H9 (cell line): ENCODE data around the gene ALOX15B. TPM values are rescaled to one million over a fixed set of nuclear protein-coding genes. Genes with fewer than 3 reads are reported as not detected.
A peak's percentile ranks its signal among the peaks of the same experiment; 100 is the strongest.

Experiments
- DNase-seq: peaks from one replicate; pipeline ENCODE4 v3.0.0-alpha.2; 2017
- H2AFZ ChIP-seq: one replicate; pipeline ENCODE4 v1.6.1; 2013; ENCODE audit warnings: mild to moderate bottlenecking, low read length, control low read depth, moderate library complexity
- H2AK5ac ChIP-seq: 2 replicates; pipeline ENCODE4 v1.6.1; 2013; ENCODE audit warnings: low read length, control low read depth, mixed read lengths; ENCODE audit not compliant: insufficient read length
- H2BK120ac ChIP-seq: one replicate; pipeline ENCODE4 v1.6.1; 2013; ENCODE audit warnings: low read depth, mild to moderate bottlenecking, low read length, control low read depth, inconsistent platforms; ENCODE audit not compliant: poor library complexity, severe bottlenecking
- H2BK12ac ChIP-seq: 2 replicates; pipeline ENCODE4 v1.6.1; 2013; ENCODE audit warnings: low read length, control low read depth, mixed read lengths, low read depth; ENCODE audit not compliant: insufficient read length
- H2BK15ac ChIP-seq: 2 replicates; pipeline ENCODE4 v1.6.1; 2013; ENCODE audit warnings: low read depth, low read length, control low read depth
- H2BK20ac ChIP-seq: one replicate; pipeline ENCODE4 v1.6.1; 2013; ENCODE audit warnings: low read depth, mild to moderate bottlenecking, low read length, control low read depth, inconsistent platforms; ENCODE audit not compliant: poor library complexity, severe bottlenecking
- H2BK5ac ChIP-seq: 2 replicates; pipeline ENCODE4 v1.6.1; 2013; ENCODE audit warnings: low read length, control low read depth, mixed read lengths; ENCODE audit not compliant: insufficient read length
- H3K14ac ChIP-seq: 2 replicates; pipeline ENCODE4 v1.6.1; 2013; ENCODE audit warnings: low read length, control low read depth; ENCODE audit not compliant: insufficient read depth
- H3K18ac ChIP-seq: 2 replicates; pipeline ENCODE4 v1.6.1; 2013; ENCODE audit warnings: low read depth, mild to moderate bottlenecking, mixed read lengths, low read length, control low read depth; ENCODE audit not compliant: insufficient read length
- H3K23ac ChIP-seq: 2 replicates; pipeline ENCODE4 v1.6.1; 2013; ENCODE audit warnings: low read length, control low read depth, mixed read lengths, low read depth; ENCODE audit not compliant: insufficient read length
- H3K23me2 ChIP-seq: 2 replicates; pipeline ENCODE4 v1.6.1; 2013; ENCODE audit warnings: low read depth, mild to moderate bottlenecking, mixed read lengths, low read length, control low read depth; ENCODE audit not compliant: insufficient read length, poor library complexity, severe bottlenecking
- H3K27ac ChIP-seq: 2 replicates; pipeline ENCODE4 v1.5.1; 2013; ENCODE audit warnings: low read length, control low read depth, mixed read lengths, low read depth; ENCODE audit not compliant: insufficient read length
- H3K27me3 ChIP-seq: 2 replicates; pipeline ENCODE4 v1.6.1; 2013; ENCODE audit warnings: low read length, control low read depth, inconsistent platforms; ENCODE audit not compliant: insufficient read depth
- H3K4ac ChIP-seq: 2 replicates; pipeline ENCODE4 v1.6.1; 2013; ENCODE audit warnings: low read depth, mild to moderate bottlenecking, control low read depth, inconsistent platforms, low read length, moderate library complexity
- H3K4me1 ChIP-seq: 2 replicates; pipeline ENCODE4 v1.6.1; 2013; ENCODE audit warnings: low read length, control low read depth, inconsistent platforms; ENCODE audit not compliant: insufficient read depth
- H3K4me2 ChIP-seq: 2 replicates; pipeline ENCODE4 v1.6.1; 2013; ENCODE audit warnings: low read length, control low read depth, mixed read lengths; ENCODE audit not compliant: insufficient read length, insufficient read depth
- H3K56ac ChIP-seq: 2 replicates; pipeline ENCODE4 v1.6.1; 2013; ENCODE audit warnings: low read depth, mild to moderate bottlenecking, mixed read lengths, low read length, control low read depth; ENCODE audit not compliant: insufficient read length
- H3K79me1 ChIP-seq: 2 replicates; pipeline ENCODE4 v1.6.1; 2013; ENCODE audit warnings: low read depth, mild to moderate bottlenecking, moderate library complexity, low read length, control low read depth, inconsistent platforms; ENCODE audit not compliant: insufficient read depth, poor library complexity, severe bottlenecking
- H3K79me2 ChIP-seq: 2 replicates; pipeline ENCODE4 v1.6.1; 2013; ENCODE audit warnings: low read length, control low read depth, inconsistent platforms; ENCODE audit not compliant: insufficient read depth
- H3K9ac ChIP-seq: 2 replicates; pipeline ENCODE4 v1.6.1; 2013; ENCODE audit warnings: low read length, control low read depth, mixed read lengths; ENCODE audit not compliant: insufficient read length; ENCODE audit errors: extremely low read depth
- H3K9me3 ChIP-seq: one replicate; pipeline ENCODE4 v1.6.1; 2013; ENCODE audit warnings: low read depth, low read length, inconsistent platforms; ENCODE audit not compliant: control insufficient read depth
- H3T11ph ChIP-seq: one replicate; pipeline ENCODE4 v1.6.1; 2013; ENCODE audit warnings: mild to moderate bottlenecking, low read length, control low read depth, inconsistent platforms
- H4K20me1 ChIP-seq: one replicate; pipeline ENCODE4 v1.6.1; 2013; ENCODE audit not compliant: control insufficient read depth, insufficient read length, insufficient read depth
- H4K5ac ChIP-seq: 2 replicates; pipeline ENCODE4 v1.6.1; 2013; ENCODE audit warnings: low read depth, mild to moderate bottlenecking, mixed read lengths, low read length, control low read depth; ENCODE audit not compliant: insufficient read length
- H4K8ac ChIP-seq: replicated peaks from 2 replicates; pipeline ENCODE4 v1.6.1; 2013; ENCODE audit warnings: low read length, control low read depth, mixed read lengths, low read depth; ENCODE audit not compliant: insufficient read length
- H4K91ac ChIP-seq: 2 replicates; pipeline ENCODE4 v1.6.1; 2013; ENCODE audit warnings: low read depth, mild to moderate bottlenecking, moderate library complexity, mixed read lengths, low read length, control low read depth; ENCODE audit not compliant: insufficient read length
- H3K27ac Mint-ChIP-seq, 3 experiments: 2 replicates in 2 of 3; 3 replicates in 1 of 3; pipeline ENCODE4 v1.8.0; 2020 to 2021; ENCODE audit warnings: mixed read lengths in 3 of 3, mild to moderate bottlenecking in 1 of 3, moderate library complexity in 1 of 3
- H3K27me3 Mint-ChIP-seq: 2 replicates; pipeline ENCODE4 v1.8.0; 2021; ENCODE audit warnings: low read depth, mild to moderate bottlenecking, moderate library complexity, mixed read lengths
- H3K36me3 Mint-ChIP-seq, 3 experiments: 2 replicates in 2 of 3; 3 replicates in 1 of 3; pipeline ENCODE4 v1.8.0; 2020 to 2021; ENCODE audit warnings: low read depth in 3 of 3, mixed read lengths in 3 of 3; ENCODE audit not compliant: insufficient read depth in 1 of 3
- H3K4me1 Mint-ChIP-seq, 2 experiments: 2 replicates each; pipeline ENCODE4 v1.8.0; 2020; ENCODE audit warnings: mixed read lengths in 2 of 2
- H3K4me3 Mint-ChIP-seq, 2 experiments: 2 replicates in 1 of 2; 3 replicates in 1 of 2; pipeline ENCODE4 v1.8.0; 2020 to 2021; ENCODE audit warnings: mild to moderate bottlenecking in 2 of 2, mixed read lengths in 2 of 2, moderate library complexity in 1 of 2
- H3K9me3 Mint-ChIP-seq, 2 experiments: 2 replicates in 1 of 2; 3 replicates in 1 of 2; pipeline ENCODE4 v1.8.0; 2020; ENCODE audit warnings: mild to moderate bottlenecking in 2 of 2, mixed read lengths in 2 of 2, moderate library complexity in 1 of 2
- CTCF ChIP-seq: fragments of 200-600 bp; sonication (generic); conservative IDR thresholded peaks from 3 replicates; pipeline ENCODE4 v1.8.0; 2021; ENCODE audit warnings: antibody characterized with exemption, mild to moderate bottlenecking
- whole genome bisulfite sequencing: extraction: QIAGEN DNeasy Blood & Tissue Kit; methylation state at CpG from one replicate; pipeline ENCODE4 v1.1.7; 2013; ENCODE audit warnings: missing lambda C conversion rate, low lambda C conversion rate, mixed read lengths; ENCODE audit not compliant: insufficient read length; ENCODE audit errors: extremely low coverage; 5-methylcytosine and 5-hydroxymethylcytosine counted together
- long read RNA-seq: library from polyadenylated mRNA; unstranded; transcript quantifications from one replicate; pipeline ENCODE4 v2.0.0, GENCODE V29; 2020
- total RNA-seq: library from RNA; stranded (reverse); gene quantifications from 2 replicates; pipeline ENCODE4 v1.2.1, GENCODE V29; 2021

Gene ALOX15B, protein sequence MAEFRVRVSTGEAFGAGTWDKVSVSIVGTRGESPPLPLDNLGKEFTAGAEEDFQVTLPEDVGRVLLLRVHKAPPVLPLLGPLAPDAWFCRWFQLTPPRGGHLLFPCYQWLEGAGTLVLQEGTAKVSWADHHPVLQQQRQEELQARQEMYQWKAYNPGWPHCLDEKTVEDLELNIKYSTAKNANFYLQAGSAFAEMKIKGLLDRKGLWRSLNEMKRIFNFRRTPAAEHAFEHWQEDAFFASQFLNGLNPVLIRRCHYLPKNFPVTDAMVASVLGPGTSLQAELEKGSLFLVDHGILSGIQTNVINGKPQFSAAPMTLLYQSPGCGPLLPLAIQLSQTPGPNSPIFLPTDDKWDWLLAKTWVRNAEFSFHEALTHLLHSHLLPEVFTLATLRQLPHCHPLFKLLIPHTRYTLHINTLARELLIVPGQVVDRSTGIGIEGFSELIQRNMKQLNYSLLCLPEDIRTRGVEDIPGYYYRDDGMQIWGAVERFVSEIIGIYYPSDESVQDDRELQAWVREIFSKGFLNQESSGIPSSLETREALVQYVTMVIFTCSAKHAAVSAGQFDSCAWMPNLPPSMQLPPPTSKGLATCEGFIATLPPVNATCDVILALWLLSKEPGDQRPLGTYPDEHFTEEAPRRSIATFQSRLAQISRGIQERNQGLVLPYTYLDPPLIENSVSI
- 0.11 TPM in 1 of 2 replicates, not detected in the other for total RNA-seq
- long read RNA-seq, partial matches to known transcripts: 1 of 3 reads
- long read RNA-seq, other reads (novel, unspliced or antisense): 1 of 3 reads

- no peak within 1 kb of the TSS for H2AK5ac ChIP-seq
- H3K18ac ChIP-seq: no peak within 1 kb of the TSS
- H3K4me1 Mint-ChIP-seq: peaks cover 8 to 9% of the 10 kb centered on the region in 2 experiments
- H2BK5ac ChIP-seq: no peak within 1 kb of the TSS
- no peak within 1 kb of the TSS for H3T11ph ChIP-seq
- H3K4me3 Mint-ChIP-seq: no peak within 1 kb of the TSS; a peak in 2 of 5 replicates
- H3K9me3 ChIP-seq: no peaks in the 10 kb centered on the region
- peaks cover 2% of the 10 kb centered on the region; the same call in 1 of the 2 replicates for H3K4me1 ChIP-seq
- no peak within 1 kb of the TSS for H4K8ac ChIP-seq
- H3K9ac ChIP-seq: no peak within 1 kb of the TSS
- H3K23ac ChIP-seq: no peak within 1 kb of the TSS
- DNase-seq: peak; percentile 81
- peak within 1 kb of the TSS; percentile 18 for H3K4me2 ChIP-seq
- H3K79me1 ChIP-seq: no peaks in the 10 kb centered on the region
- peak within 1 kb of the TSS in 1 of 3 experiments; percentile 65; a peak in 1 of 7 replicates for H3K27ac Mint-ChIP-seq
- H3K27me3 Mint-ChIP-seq: peaks cover 15% of the 10 kb centered on the region
- no peaks in the 10 kb centered on the region for H3K27me3 ChIP-seq
- no CpG with 5 or more reads among the region's 37 CpGs for WGBS
- H3K36me3 Mint-ChIP-seq: no peaks in the 10 kb centered on the region; a peak in 1 of 7 replicates
- H4K20me1 ChIP-seq: no peaks in the 10 kb centered on the region
- H4K5ac ChIP-seq: no peak within 1 kb of the TSS
- no peak within 1 kb of the TSS for H3K27ac ChIP-seq
- no peaks in the 10 kb centered on the region; a peak in 2 of 5 replicates for H3K9me3 Mint-ChIP-seq
- H2BK15ac ChIP-seq: no peak within 1 kb of the TSS
- no peak within 1 kb of the TSS for H2BK120ac ChIP-seq
- no peak within 1 kb of the TSS for H4K91ac ChIP-seq
- no peak within 1 kb of the TSS for H2BK12ac ChIP-seq
- H3K79me2 ChIP-seq: no peaks in the 10 kb centered on the region
- H2AFZ ChIP-seq: no peak within 1 kb of the TSS
- H3K4ac ChIP-seq: no peak within 1 kb of the TSS
- H3K14ac ChIP-seq: no peak within 1 kb of the TSS; the same call in none of the 2 replicates
- no peaks in the 10 kb centered on the region for H3K23me2 ChIP-seq
- no peak for TF ChIP-seq CTCF
- H2BK20ac ChIP-seq: no peak within 1 kb of the TSS
- H3K56ac ChIP-seq: no peak within 1 kb of the TSS
Observed at GRCh38 chr17:8038954-8039610, at the start of gene ALOX15B. TSS of gene ALOX15B (plus strand) at chr17:8039059. CDS start at chr17:8039156, 97 bp downstream.
